ENCODE data around the gene LONP1. TPM values are rescaled to one million over a fixed set of nuclear protein-coding genes. Genes with fewer than 3 reads are reported as not detected.

The LONP1 gene
- total RNA-seq, 1 experiment from 2014 or later = 180 TPM

DNA sequence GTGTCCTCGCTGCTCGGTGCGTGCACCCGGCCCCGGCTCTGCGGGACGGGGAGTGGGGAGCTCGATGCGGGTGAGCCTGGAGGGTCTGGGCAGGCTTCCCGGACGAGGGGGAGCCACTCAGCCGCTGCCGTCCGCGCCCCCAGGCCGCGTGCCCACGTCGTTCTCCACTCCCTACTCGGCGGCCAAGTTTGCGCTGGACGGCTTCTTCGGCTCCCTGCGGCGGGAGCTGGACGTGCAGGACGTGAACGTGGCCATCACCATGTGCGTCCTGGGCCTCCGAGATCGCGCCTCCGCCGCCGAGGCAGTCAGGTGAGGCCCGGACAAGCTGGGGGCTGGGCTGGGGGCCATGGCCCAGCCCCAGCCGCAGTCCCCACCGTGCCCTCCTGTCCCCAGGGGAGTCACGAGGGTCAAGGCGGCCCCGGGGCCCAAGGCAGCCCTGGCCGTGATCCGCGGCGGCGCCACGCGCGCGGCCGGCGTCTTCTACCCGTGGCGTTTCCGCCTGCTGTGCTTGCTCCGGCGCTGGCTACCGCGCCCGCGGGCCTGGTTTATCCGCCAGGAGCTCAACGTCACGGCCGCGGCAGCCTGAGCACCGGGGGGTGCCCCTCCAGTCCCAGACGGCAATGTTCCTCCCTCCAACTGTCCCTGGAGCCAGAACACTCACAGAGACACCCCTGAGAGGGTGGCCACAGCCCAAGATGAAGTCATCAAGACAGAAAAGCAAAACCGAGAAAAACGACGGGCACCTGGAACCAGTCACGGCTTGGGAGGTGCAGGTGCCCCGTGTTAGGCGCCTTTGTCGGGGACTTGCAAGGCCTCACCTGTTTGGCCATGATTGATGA lies 32.4 kb downstream of the LONP1 start:
- peak overlapping the region; percentile 58; the same call in 1 of the 2 replicates for H3K27ac ChIP-seq (ENCODE audit: low read depth, low read length)
- peak overlapping the region; percentile 11 to 57 for H3K4me3 ChIP-seq (replicated peaks in 1 of 2; ENCODE audit: low read depth in 1 of 2, low read length in 2 of 2)
- DNase-seq (ENCODE audit: low read depth, low spot score) = no peak
- H3K27me3 ChIP-seq (ENCODE audit: insufficient read depth, low read length) = no peaks in the 10 kb centered on the region
- H3K4me1 ChIP-seq (ENCODE audit: control insufficient read depth in 1 of 2, insufficient read depth in 2 of 2, low read length in 2 of 2) = peaks cover 11 to 39% of the 10 kb centered on the region in 2 experiments; a peak in 3 of 4 replicates
- CTCF ChIA-PET = interaction anchor here (0.7 to 1.6 kb wide), 14 partner anchors 12 to 1684 kb away, joined by 3 to 10 read pairs (median 4); partner anchors contain the start of genes DUS3L and FUT6
- RAD21 ChIA-PET (ENCODE audit: low non-redundant PET in 1 of 2, low total read pairs in 2 of 2, uncharacterized antibody in 2 of 2, unreplicated experiment in 2 of 2) = interaction anchor here in 1 of 2 experiments (0.7 to 1.0 kb wide), 2 partner anchors 30 to 116 kb away, joined by 3 to 4 read pairs; no protein-coding TSS in a partner anchor
- no peak for TF ChIP-seq ZNF274 (IDR thresholded peaks at IDR 0.05; ENCODE audit: low read depth, low read length)
- 0 out of 6 replicates have a peak, but pooled peaks of 1 of the 3 experiments have one; percentile 1 for TF ChIP-seq CTCF (IDR thresholded peaks at IDR 0.05 in 2 of 3, conservative IDR thresholded peaks at IDR 0.05 in 1 of 3; ENCODE audit: borderline replicate concordance in 1 of 3, insufficient read depth in 1 of 3, low read depth in 2 of 3, low read length in 2 of 3)
- no peak for TF ChIP-seq TCF7L2 (IDR thresholded peaks at IDR 0.05; ENCODE audit: borderline replicate concordance, extremely low read depth, insufficient read depth, insufficient read length)
- no peak for TF ChIP-seq EGR1 (IDR thresholded peaks at IDR 0.05; ENCODE audit: low read depth)
- H3K4me2 ChIP-seq (ENCODE audit: low read length) = peak overlapping the region; percentile 84
- peaks cover 1 to 23% of the 10 kb centered on the region in 2 experiments; a peak in 2 of 4 replicates for H3K36me3 ChIP-seq (ENCODE audit: control insufficient read depth in 1 of 2, insufficient read depth in 2 of 2, low read length in 2 of 2)
- peaks cover 11% of the 10 kb centered on the region; the same call in 1 of the 2 replicates for H4K20me1 ChIP-seq (ENCODE audit: insufficient read depth)
- H3K9ac ChIP-seq (ENCODE audit: low read length) = peak overlapping the region; percentile 67; the same call in 1 of the 2 replicates
- peaks cover 26% of the 10 kb centered on the region for H3K79me2 ChIP-seq (ENCODE audit: insufficient read depth, low read length)
- POLR2A ChIA-PET = interaction anchor here (1.0 to 1.6 kb wide), 5 partner anchors 31 to 140 kb away, joined by 3 to 5 read pairs (median 4); partner anchors contain the start of genes CATSPERD, LONP1, SAFB and SAFB2
- ATAC-seq = no peak
- no peak overlapping the region for H2AFZ ChIP-seq (ENCODE audit: low read depth, low read length, poor library complexity, severe bottlenecking)
- intact Hi-C loops (cut with micrococcal nuclease) = loop anchor here (5.0 kb wide), 2 partner anchors 140 to 640 kb away; no protein-coding TSS in a partner anchor
- H3K9me3 ChIP-seq (ENCODE audit: control insufficient read depth in 1 of 2, insufficient read depth in 1 of 2, low read depth in 1 of 2, low read length in 2 of 2) = no peaks in the 10 kb centered on the region
- no TSS peak for BruUV-seq (replicated peaks)
- H3K9me2 ChIP-seq (ENCODE audit: insufficient read depth) = no peaks in the 10 kb centered on the region
